Activated T-helper 1 cell treated with anti-CD3 and anti-CD28 coated beads, Interleukin-12 subunit alpha, Interleukin-12 subunit beta, Interleukin-2, Interleukin-4 antibody, amounts not matched to agents 30 ng/mL and 10 ng/mL and 1 ng/mL, durations not matched to agents 14 hours and 24 hours and 36 hours (primary cell): Measurements from ENCODE around the gene GTSE1. TPM values are rescaled to one million over a fixed set of nuclear protein-coding genes. Genes with fewer than 3 reads are reported as not detected.
"Not testable (repeated sequence)": the region's sequence is repeated elsewhere in the genome, so short reads cannot be mapped to it uniquely, and the experiment has no call there.

Experiments used
- DNase-seq: peaks from one replicate; pipeline ENCODE4 v3.0.0; 2021; ENCODE audit warnings: low spot score
- H3K27ac Mint-ChIP-seq: one replicate; pipeline ENCODE4 v1.8.0; 2021; ENCODE audit warnings: mild to moderate bottlenecking, mixed read lengths
- H3K27me3 Mint-ChIP-seq: one replicate; pipeline ENCODE4 v1.8.0; 2022; ENCODE audit warnings: mild to moderate bottlenecking, moderate library complexity, mixed read lengths; ENCODE audit not compliant: insufficient read depth
- H3K36me3 Mint-ChIP-seq: one replicate; pipeline ENCODE4 v1.8.0; 2021; ENCODE audit warnings: low read depth, mixed read lengths
- H3K4me1 Mint-ChIP-seq: one replicate; pipeline ENCODE4 v1.8.0; 2021; ENCODE audit warnings: low read depth, mixed read lengths
- H3K4me3 Mint-ChIP-seq: one replicate; pipeline ENCODE4 v1.8.0; 2021; ENCODE audit warnings: mild to moderate bottlenecking, moderate library complexity, mixed read lengths
- H3K9me3 Mint-ChIP-seq: one replicate; pipeline ENCODE4 v1.8.0; 2021; ENCODE audit warnings: mixed read lengths
- intact Hi-C: fragments of 100-400 bp; cut with micrococcal nuclease; formaldehyde crosslinking; loops from one replicate; pipeline ENCODE4 v1.15.1; 2024
- total RNA-seq: library from RNA; stranded (reverse); gene quantifications from 2 replicates; pipeline ENCODE4 v1.2.3, GENCODE V29; 2022

GTSE1 gene
- total RNA-seq, 1 donor from 2014 or later: 39.9 TPM

DNA sequence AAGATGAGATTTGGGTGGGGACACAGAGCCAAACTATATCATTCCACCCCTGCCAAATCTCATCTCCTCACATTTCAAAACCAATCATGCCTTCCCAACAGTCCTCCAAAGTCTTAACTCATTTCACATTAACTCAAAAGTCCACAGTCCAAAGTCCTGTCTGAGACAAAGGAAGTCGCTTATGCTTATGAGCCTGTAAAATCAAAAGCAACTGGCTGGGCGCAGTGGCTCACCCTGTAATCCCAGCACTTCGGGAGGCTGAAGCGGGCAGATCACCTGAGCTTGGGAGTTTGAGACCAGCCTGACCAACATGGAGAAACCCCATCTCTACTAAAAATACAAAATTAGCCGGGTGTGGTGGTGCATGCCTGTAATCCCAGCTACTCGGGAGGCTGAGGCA is 32.1 kb upstream of the GTSE1 start:
- H3K9me3 Mint-ChIP-seq, intact Hi-C loops, DNase-seq, H3K27ac Mint-ChIP-seq, H3K4me3 Mint-ChIP-seq, H3K36me3 Mint-ChIP-seq: not testable (repeated sequence)
- peaks cover 49% of the 10 kb centered on the region for H3K27me3 Mint-ChIP-seq
- peaks cover 13% of the 10 kb centered on the region for H3K4me1 Mint-ChIP-seq

DNA sequence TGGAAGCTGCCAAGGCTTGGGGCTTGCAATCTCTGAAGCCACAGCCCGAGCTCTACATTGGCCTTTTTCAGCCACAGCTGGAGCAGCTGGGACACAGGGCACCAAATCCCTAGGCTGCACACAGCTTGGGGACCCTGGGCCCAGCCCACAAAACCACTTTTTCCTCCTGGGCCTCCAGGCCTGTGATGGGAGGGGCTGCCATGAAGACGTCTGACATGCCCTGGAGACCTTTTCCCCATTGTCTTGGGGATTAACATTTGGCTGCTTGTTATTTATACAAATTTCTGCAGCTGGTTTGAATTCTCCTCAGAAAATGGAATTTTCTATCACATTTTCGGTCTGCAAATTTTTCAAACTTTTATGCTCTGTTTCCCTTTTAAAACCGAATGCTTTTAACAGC is 31.0 kb upstream of the GTSE1 start:
- H3K36me3 Mint-ChIP-seq, DNase-seq, H3K27ac Mint-ChIP-seq, H3K9me3 Mint-ChIP-seq: not testable (repeated sequence)
- intact Hi-C loops: loop anchor here (5.0 kb wide), 1 partner anchor 113 kb away; the partner anchor contains the start of gene PPARA
- peak overlapping the region; percentile 31 for H3K4me3 Mint-ChIP-seq
- H3K4me1 Mint-ChIP-seq: peaks cover 18% of the 10 kb centered on the region
- peaks cover 42% of the 10 kb centered on the region for H3K27me3 Mint-ChIP-seq

DNA sequence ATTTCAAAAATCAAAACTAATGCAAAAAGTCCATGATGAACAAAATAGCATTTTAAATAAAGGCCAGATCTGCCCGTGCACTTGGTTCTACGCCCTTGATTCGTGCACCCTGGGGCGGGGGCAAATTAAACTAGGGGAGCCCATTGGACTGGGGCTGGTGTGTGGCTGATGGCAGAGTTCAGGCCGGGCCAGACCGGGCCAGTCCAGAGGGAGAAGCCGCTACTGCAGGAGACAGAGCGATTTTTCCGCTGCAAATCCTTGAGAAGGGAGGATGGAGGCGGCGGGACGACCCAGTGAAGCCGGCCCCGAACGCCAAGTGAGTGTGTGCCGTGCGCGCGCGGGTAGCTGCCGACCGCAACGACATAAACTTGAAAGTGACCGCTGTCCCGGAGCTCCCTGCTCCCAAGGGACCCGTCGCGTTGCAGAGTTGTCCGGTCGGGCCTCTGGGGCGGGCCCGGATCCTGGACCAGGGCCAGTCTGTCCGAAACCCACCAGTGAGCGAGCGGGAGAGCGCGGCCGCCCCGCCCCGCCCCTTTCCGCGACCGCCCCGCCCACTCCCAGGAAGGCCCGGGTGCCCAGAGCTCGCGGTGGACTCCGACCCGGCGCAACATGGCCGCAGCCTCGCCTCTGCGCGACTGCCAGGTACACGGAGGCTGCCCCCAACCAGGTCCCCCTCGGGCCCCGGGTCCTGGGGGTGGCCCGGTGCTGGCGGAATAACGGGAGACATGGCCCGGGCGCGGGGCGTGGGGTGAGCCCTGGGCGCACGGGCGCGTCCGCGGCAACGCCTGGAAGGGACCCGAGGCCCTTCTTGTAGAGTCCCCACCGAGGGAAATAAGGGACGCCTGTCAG is 29.0 kb upstream of the GTSE1 start, which contains the start of gene TTC38:
TSS of gene TTC38 (plus strand) at position 578 of the 849 bp plus-strand sequence. CDS start at position 610, 32 bp downstream.
- Mint-ChIP-seq H3K36me3 (peaks cover 5% of the 10 kb centered on the region), H3K4me1 (peaks cover 18% of the 10 kb centered on the region), H3K9me3 (peaks cover 3% of the 10 kb centered on the region), H3K4me3 (peak within 1 kb of the TSS; percentile 93), H3K27ac (peak within 1 kb of the TSS; percentile 73), H3K27me3 (peaks cover 24% of the 10 kb centered on the region)
- intact Hi-C loops: loop anchor here (1.0 to 5.0 kb wide), 3 partner anchors 17 to 115 kb away; partner anchors contain the start of genes CDPF1, GTSE1 and PPARA
- DNase-seq: peak; percentile 40

DNA sequence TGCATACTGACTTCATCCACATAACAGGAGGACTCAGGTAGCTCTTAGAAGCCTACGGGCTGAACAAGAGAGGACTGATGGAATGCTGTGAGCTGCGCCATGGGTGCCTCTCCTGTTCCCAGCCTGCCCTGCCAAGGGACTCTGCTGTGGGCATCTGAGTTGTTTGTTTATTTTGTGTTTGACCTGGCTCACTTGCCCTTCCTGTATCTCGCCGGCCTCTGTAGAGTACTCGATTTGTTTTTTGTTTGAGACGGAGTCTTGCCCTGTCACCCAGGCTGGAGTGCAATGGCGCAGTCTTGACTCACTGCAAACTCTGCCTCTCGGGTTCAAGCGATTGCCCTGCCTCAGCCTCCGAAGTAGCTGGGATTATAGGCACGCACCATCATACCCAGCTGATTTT is 27.1 kb upstream of the GTSE1 start:
- Mint-ChIP-seq H3K9me3 (peaks cover under 1% of the 10 kb centered on the region), H3K36me3 (peaks cover 16% of the 10 kb centered on the region), H3K27ac (peak overlapping the region; percentile 30), H3K27me3 (peaks cover 11% of the 10 kb centered on the region), H3K4me1 (peaks cover 18% of the 10 kb centered on the region), H3K4me3 (peak overlapping the region; percentile 93)
- DNase-seq: no peak
- intact Hi-C loops: loop anchor here (5.0 kb wide), 1 partner anchor 117 kb away; the partner anchor contains the start of gene PPARA

DNA sequence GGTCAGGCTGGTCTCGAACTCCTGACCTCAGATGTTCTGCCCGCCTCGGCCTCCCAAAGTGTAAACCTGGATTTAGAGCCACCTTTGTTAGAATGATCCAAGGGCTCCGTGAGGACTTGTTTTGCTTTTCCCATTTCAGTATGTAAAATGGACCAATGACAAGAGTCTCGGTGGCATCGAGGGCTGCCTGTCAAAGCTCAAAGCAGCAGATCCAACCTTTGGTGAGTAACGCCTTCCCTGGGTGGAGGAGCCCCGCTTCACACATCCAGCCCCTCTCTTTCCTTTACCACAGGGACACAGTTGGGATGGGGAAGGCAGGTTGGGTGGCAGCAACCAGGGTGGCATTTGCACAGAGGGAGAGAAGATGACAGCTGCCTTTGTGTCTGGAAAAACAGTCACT is 24.5 kb upstream of the GTSE1 start:
- peaks cover 34% of the 10 kb centered on the region for H3K36me3 Mint-ChIP-seq
- no peak overlapping the region for H3K4me3 Mint-ChIP-seq
- H3K27ac Mint-ChIP-seq: no peak overlapping the region
- no peaks in the 10 kb centered on the region for H3K27me3 Mint-ChIP-seq
- peaks cover 16% of the 10 kb centered on the region for H3K4me1 Mint-ChIP-seq
- intact Hi-C loops: no loop called here
- DNase-seq: no peak
- H3K9me3 Mint-ChIP-seq: no peaks in the 10 kb centered on the region

DNA sequence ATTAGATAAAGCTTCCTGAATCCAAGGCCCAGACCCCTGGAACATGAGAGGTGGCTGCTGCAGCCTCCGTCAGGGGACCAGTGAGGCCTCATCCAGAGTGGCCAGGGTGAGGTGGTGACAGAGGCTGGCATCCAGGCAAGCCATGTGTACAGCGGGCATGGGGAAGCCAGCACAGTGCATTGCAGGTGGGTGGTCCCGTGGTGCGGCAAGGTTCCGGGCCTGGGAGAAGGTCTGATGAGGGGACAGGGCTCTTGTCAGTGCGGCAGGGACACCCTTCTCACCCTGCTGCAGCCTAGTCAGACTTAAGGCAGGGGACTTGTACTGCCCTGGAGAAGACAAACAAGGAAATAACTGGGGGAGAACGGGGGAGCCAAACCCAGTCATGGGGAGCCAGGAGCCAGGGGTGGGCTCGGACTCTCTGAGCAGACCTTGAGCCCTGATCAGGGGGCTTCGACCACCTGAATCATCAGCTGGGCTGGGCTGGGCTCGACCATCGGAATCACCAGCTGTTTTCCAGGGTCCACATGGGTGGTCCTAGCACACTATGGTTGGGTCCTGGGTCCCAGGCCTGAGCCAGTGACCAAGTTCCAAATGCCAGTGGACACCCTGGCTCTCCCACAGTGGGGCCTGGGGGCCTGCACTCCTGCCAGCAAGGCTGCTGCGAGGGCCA is 23.8 kb upstream of the GTSE1 start:
- DNase-seq: no peak
- H3K27me3 Mint-ChIP-seq: no peaks in the 10 kb centered on the region
- H3K9me3 Mint-ChIP-seq: no peaks in the 10 kb centered on the region
- no peak overlapping the region for H3K4me3 Mint-ChIP-seq
- peaks cover 34% of the 10 kb centered on the region for H3K36me3 Mint-ChIP-seq
- intact Hi-C loops: no loop called here
- H3K27ac Mint-ChIP-seq: no peak overlapping the region
- H3K4me1 Mint-ChIP-seq: peaks cover 11% of the 10 kb centered on the region

DNA sequence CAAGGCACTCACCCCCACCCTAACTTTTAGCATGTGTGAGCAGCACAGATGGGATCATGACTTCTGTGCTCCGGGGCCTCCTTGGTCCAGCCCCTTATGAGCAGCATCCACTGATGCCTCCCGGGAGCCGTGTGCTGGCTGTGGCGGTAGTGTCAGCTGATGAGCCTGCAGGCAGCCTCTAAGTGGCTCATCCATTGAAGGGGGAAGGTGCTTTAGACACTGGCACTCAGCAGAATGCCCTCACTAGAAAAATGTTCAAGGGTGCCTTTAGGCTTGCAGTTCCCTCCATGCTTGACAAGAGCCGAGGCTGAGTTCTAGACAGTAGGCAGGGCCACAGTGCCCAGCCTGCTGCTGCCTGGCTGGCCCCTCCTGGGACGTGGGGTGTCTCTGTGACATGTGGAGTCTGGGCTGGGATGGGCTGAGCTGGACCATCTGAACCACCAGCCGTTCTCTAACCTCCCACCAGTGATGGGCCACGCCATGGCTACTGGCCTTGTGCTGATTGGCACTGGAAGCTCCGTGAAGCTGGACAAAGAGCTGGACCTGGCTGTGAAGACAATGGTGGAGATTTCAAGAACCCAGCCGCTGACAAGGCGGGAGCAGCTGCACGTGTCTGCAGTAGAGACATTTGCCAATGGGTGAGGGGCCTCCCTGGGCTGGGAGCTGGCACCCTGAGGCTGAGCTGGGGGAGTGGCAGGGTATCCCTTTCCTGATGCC is 23.1 kb upstream of the GTSE1 start:
- no peak for DNase-seq
- Mint-ChIP-seq H3K27ac (no peak overlapping the region), H3K4me3 (no peak overlapping the region), H3K27me3 (no peaks in the 10 kb centered on the region), H3K9me3 (no peaks in the 10 kb centered on the region), H3K4me1 (peaks cover 11% of the 10 kb centered on the region), H3K36me3 (peaks cover 34% of the 10 kb centered on the region)
- intact Hi-C loops: no loop called here

DNA sequence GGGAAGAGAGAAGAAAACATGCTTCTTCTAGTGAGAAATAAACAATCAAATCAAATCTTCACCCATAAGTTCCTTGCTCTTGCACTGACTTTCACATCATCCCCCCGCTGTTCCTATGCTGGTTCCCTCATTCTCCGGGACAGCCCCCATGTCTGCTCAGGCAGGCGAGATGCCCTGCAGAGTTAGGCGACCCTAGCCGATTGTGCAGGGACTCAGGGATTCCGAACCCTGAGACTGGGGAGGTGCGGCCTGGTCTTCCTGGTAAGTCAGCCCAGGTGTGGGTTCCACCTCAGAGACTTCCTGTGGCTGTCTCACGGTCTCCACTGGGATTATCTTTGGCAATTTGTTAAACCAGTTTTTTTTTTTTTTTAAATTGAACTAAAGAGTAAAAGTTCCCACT is 22.3 kb upstream of the GTSE1 start:
- peaks cover 6% of the 10 kb centered on the region for H3K4me1 Mint-ChIP-seq
- intact Hi-C loops: no loop called here
- no peak overlapping the region for H3K4me3 Mint-ChIP-seq
- peaks cover 37% of the 10 kb centered on the region for H3K36me3 Mint-ChIP-seq
- no peaks in the 10 kb centered on the region for H3K9me3 Mint-ChIP-seq
- H3K27ac Mint-ChIP-seq: no peak overlapping the region
- DNase-seq: no peak
- no peaks in the 10 kb centered on the region for H3K27me3 Mint-ChIP-seq

DNA sequence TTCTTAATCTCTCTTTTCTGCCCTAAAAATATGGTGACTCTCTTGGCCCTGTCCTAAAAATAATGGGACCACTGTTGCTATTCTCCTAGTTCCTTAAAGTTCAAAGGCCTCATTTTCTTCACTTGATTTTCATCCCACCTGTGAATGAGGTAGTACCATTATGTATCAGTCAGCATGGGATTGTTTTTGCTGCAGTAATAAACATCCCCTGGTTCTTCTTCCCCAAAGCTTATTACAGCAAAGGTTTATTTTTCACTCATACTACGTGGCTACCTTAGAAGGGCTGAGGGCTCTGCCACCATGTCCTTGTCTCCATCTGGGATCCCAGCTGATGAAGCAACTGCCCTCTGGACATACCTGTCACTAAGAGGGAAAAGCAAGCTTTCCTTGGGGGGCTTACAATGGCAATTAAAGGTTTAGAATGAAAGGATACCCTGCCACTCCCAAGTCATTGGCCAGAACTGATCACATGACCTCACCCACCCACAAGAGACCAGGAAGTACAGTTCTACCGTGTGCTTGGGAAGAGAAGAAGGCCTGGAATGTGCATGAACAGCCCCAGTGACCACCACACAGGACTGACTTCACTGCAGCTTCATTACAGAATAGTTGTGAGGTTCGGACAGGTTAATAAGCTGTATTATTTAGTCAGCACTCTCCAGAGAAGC is 21.1 kb upstream of the GTSE1 start:
- no peaks in the 10 kb centered on the region for H3K9me3 Mint-ChIP-seq
- DNase-seq: no peak

DNA sequence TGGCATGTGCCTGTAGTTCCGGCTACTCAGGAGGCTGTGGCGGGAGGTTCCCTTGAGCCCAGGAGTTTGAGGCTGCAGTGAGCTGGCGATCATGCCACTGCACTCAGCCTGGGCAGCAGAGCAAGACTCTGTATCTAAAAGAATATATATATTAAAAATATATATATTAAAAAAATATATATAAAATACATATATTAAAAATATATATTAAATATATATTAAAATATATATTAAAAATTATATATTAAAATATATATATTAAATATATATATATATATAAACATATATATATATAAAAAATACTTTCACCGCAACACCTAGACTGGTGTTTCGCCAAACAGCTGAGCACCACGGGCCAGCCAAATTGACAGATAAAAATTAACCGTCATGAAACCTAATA is 20.1 kb upstream of the GTSE1 start:
- H3K4me3 Mint-ChIP-seq: no peak overlapping the region
- intact Hi-C loops: no loop called here
- no peaks in the 10 kb centered on the region for H3K9me3 Mint-ChIP-seq
- no peak for DNase-seq
- no peaks in the 10 kb centered on the region for H3K27me3 Mint-ChIP-seq
- H3K27ac Mint-ChIP-seq: no peak overlapping the region
- peaks cover 35% of the 10 kb centered on the region for H3K36me3 Mint-ChIP-seq
- H3K4me1 Mint-ChIP-seq: no peaks in the 10 kb centered on the region

More for the DNA sequence above, 21.1 kb upstream of the GTSE1 start:
- no peak overlapping the region for H3K4me3 Mint-ChIP-seq
- peaks cover 35% of the 10 kb centered on the region for H3K36me3 Mint-ChIP-seq
- H3K4me1 Mint-ChIP-seq: no peaks in the 10 kb centered on the region
- no peak overlapping the region for H3K27ac Mint-ChIP-seq
- intact Hi-C loops: no loop called here
- no peaks in the 10 kb centered on the region for H3K27me3 Mint-ChIP-seq

DNA sequence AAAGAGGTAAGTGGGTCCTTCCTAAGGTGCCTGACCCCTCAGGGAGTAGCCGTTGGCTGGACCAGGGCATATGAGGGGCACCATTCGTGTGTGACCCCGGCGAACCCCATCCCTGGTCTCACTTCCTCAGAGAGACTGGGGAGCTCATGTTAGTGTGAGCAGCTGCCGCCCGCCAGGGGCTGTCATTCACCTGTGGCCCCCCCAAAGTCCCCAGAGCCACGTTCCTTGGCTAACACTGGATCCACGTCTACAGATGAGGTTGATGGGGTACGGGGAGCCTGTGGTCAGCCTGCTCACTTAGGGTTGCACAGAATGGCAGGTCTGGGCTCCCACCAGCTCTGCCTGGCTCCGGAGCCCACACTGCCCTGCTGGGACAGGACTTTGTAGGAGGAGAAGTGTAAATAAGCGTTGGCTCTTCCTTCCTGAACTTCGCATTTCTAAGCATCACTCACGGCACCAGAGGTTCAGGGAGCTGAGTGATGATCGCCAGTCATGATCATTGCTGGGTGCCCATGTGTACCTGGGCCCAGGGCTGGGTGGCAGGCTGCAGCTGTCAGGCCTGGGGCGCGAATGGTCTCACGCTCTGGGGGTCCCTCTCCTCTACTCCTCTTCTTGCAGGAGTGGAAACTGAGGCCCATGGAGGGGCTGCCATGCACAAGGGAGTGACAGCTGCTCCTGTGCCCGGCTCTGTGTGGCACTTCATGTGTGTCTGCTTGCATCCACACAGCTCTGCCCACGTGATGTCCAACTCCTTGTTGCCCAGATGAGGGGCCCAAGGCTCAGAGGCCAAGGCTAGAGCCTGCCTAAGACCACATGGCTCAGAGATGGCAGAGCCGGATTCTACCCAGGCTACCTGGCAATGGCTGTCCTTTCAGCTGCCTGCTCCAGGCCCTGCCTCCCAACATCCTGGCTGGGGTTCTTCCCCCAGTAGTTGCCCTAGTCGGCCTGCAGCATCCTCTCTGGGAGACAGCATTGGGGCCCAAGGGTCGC is 17.7 kb upstream of the GTSE1 start:
- H3K9me3 Mint-ChIP-seq: no peaks in the 10 kb centered on the region
- H3K27ac Mint-ChIP-seq: no peak overlapping the region
- no peaks in the 10 kb centered on the region for H3K27me3 Mint-ChIP-seq
- no peaks in the 10 kb centered on the region for H3K4me1 Mint-ChIP-seq
- H3K4me3 Mint-ChIP-seq: no peak overlapping the region
- peaks cover 35% of the 10 kb centered on the region for H3K36me3 Mint-ChIP-seq
- intact Hi-C loops: no loop called here
- DNase-seq: no peak
